Ecto neural progenitor cell (in vitro differentiated cells): Measurements from ENCODE around the gene ELOVL6.
A peak's percentile ranks its signal among the peaks of the same experiment; 100 is the strongest.
"Not testable (repeated sequence)": the region's sequence is repeated elsewhere in the genome, so short reads cannot be mapped to it uniquely, and the experiment has no call there.

Source experiments
- DNase-seq: peaks from one replicate; pipeline ENCODE4 v3.0.0-alpha.2; 2018; ENCODE audit warnings: low spot score

ELOVL6 gene

GRCh38 chr4:110196871-110197528 lies 1.4 kb downstream of the ELOVL6 start:
- DNase-seq, result peak; percentile 82

GRCh38 chr4:110196206-110196870 lies 2.1 kb downstream of the ELOVL6 start:
- peak; percentile 86 for DNase-seq

- no peak for DNase-seq
Measured at GRCh38 chr4:110195561-110196205, 2.7 kb downstream of the ELOVL6 start.

- peak; percentile 84 for DNase-seq
Measured at GRCh38 chr4:110193822-110194761, 4.3 kb downstream of the ELOVL6 start.

- DNase-seq, result not testable (repeated sequence)
Measured at GRCh38 chr4:110193287-110193686, 5.1 kb downstream of the ELOVL6 start.

GRCh38 chr4:110190249-110190648 lies 8.2 kb downstream of the ELOVL6 start:
- no peak for DNase-seq

GRCh38 chr4:110188113-110188512 lies 10.3 kb downstream of the ELOVL6 start:
- DNase-seq, result no peak

GRCh38 chr4:110184791-110185155 lies 13.6 kb downstream of the ELOVL6 start:
- no peak for DNase-seq

GRCh38 chr4:110184140-110184790 lies 14.2 kb downstream of the ELOVL6 start:
- DNase-seq, result no peak

- DNase-seq, result peak; percentile 55
Measured at GRCh38 chr4:110183643-110184042, 14.8 kb downstream of the ELOVL6 start.

- DNase-seq, result no peak
Measured at GRCh38 chr4:110183058-110183457, 15.4 kb downstream of the ELOVL6 start.

- DNase-seq, result no peak
Measured at GRCh38 chr4:110181890-110182289, 16.5 kb downstream of the ELOVL6 start.

GRCh38 chr4:110175634-110176033 lies 22.8 kb downstream of the ELOVL6 start:
- no peak for DNase-seq

- DNase-seq, result no peak
Measured at GRCh38 chr4:110172972-110173371, 25.4 kb downstream of the ELOVL6 start.

GRCh38 chr4:110171971-110172370 lies 26.4 kb downstream of the ELOVL6 start:
- no peak for DNase-seq

GRCh38 chr4:110170861-110171260 lies 27.6 kb downstream of the ELOVL6 start:
- no peak for DNase-seq

GRCh38 chr4:110165382-110166286 lies 32.8 kb downstream of the ELOVL6 start:
- no peak for DNase-seq

GRCh38 chr4:110164856-110165255 lies 33.6 kb downstream of the ELOVL6 start:
- DNase-seq, result no peak

GRCh38 chr4:110164251-110164650 lies 34.2 kb downstream of the ELOVL6 start:
- no peak for DNase-seq

GRCh38 chr4:110163327-110164069 lies 34.9 kb downstream of the ELOVL6 start:
- DNase-seq, result no peak
